Measurements from ENCODE around the gene TMEM203. TPM values are rescaled to one million over a fixed set of nuclear protein-coding genes. Genes with fewer than 3 reads are reported as not detected.

TMEM203 gene
- total and polyA plus RNA-seq, 2 of the 13 experiments (the other 11 are each of a cell fraction or from before 2014, with no cell fraction given), result 23.4 to 36.7 TPM

- TF ChIP-seq HNRNPL (IDR thresholded peaks at IDR 0.05; ENCODE audit: low read depth, low read length) (0 out of 2 replicates have a peak, but pooled peaks have one; percentile 16), ZBTB14 (CRISPR knock-in tag; IDR thresholded peaks at IDR 0.05) (no peak), ZNF44 (CRISPR knock-in tag; IDR thresholded peaks at IDR 0.05) (no peak), ZBTB1 (CRISPR knock-in tag; IDR thresholded peaks at IDR 0.05; ENCODE audit: borderline replicate concordance) (no peak), SRF (IDR thresholded peaks at IDR 0.05; ENCODE audit: low read depth, low read length) (no peak), RFX1 (IDR thresholded peaks at IDR 0.05) (no peak), KDM6A (CRISPR knock-in tag; IDR thresholded peaks at IDR 0.05; ENCODE audit: low read depth) (no peak), ZNF609 (CRISPR knock-in tag; IDR thresholded peaks at IDR 0.05; ENCODE audit: borderline replicate concordance) (peak; percentile 12; the same call in 1 of the 2 replicates), KDM5B (CRISPR knock-in tag; IDR thresholded peaks at IDR 0.05; ENCODE audit: borderline replicate concordance) (no peak; the same call in 1 of the 2 replicates), ZNF724P (CRISPR knock-in tag; IDR thresholded peaks at IDR 0.05; ENCODE audit: borderline replicate concordance) (no peak), SRY (CRISPR knock-in tag; IDR thresholded peaks at IDR 0.05) (no peak), CREM (IDR thresholded peaks at IDR 0.05) (peak; percentile 24; the same call in 1 of the 2 replicates), CREM (CRISPR knock-in tag; IDR thresholded peaks at IDR 0.05) (no peak), REL (CRISPR knock-in tag; conservative IDR thresholded peaks at IDR 0.05) (no peak), MEIS2 (CRISPR knock-in tag; IDR thresholded peaks at IDR 0.05) (no peak), ZNF446 (CRISPR knock-in tag; IDR thresholded peaks at IDR 0.05) (peak; percentile 44; the same call in 1 of the 2 replicates)
These were observed 17.9 kb upstream of the TMEM203 start (continued) for GRCh38 chr9:137223078-137223970.
